Adrenal gland (tissue), 5 donors: Measurements from ENCODE around the gene SUPT7L.

ENCODE experiments used
- CTCF ChIP-seq, 6 experiments: fragments of 450-650 bp in 4 of 6; fragments of 200-600 bp in 2 of 6; sonication (generic) in 1 of 6; IDR thresholded peaks; 1 replicate in 5 of 6; 2 replicates in 1 of 6; pipeline versions ENCODE4 v1.5.1 to v1.8.0; 2016 to 2021; ENCODE audit warnings: antibody characterized with exemption in 6 of 6, mild to moderate bottlenecking in 2 of 6, moderate library complexity in 1 of 6
- POLR2A ChIP-seq, 2 donors: fragments of 450-650 bp; IDR thresholded peaks; one replicate each; pipeline ENCODE4 v1.6.1; 2017; ENCODE audit warnings: antibody characterized with exemption in 2 of 2, mild to moderate bottlenecking in 2 of 2, moderate library complexity in 1 of 2
- donor health status: DM: no; HTN: no; CAD: no.

- TF ChIP-seq POLR2A (IDR thresholded peaks at IDR 0.05) = no peak
- no peak for TF ChIP-seq CTCF (IDR thresholded peaks at IDR 0.05)
Measured at GRCh38 chr2:27645197-27645596, 18.2 kb downstream of the SUPT7L start.
